K562 (cell line): Measurements from ENCODE around the gene RIPK3. TPM values are rescaled to one million over a fixed set of nuclear protein-coding genes. Genes with fewer than 3 reads are reported as not detected.

ENCODE experiments used
- ATAC-seq: fragments of 200-7000 bp; cut with Tn5 transposase; 3 replicates; pipeline ENCODE4 v1.9.1; 2020; ENCODE audit warnings: moderate library complexity
- BruUV-seq: library from RNA; stranded (reverse); fragments of 400-500 nt; replicated peaks from 2 replicates; lab custom pipeline; 2021; lab: Mats Ljungman, UMichigan
- CTCF ChIA-PET: fragments of 300-600 bp; formaldehyde crosslinking; extraction: SDS; loops from one replicate; lab custom pipeline; 2021; ENCODE audit warnings: low intra/inter-chr PET ratio; lab: Yijun Ruan, JAX
- POLR2A ChIA-PET: fragments of 300-600, 350-650 bp; sonication (Branson Sonifier 250); formaldehyde crosslinking; extraction: SDS; loops from one replicate; lab custom pipeline; 2021; ENCODE audit warnings: antibody characterized with exemption, inconsistent platforms; lab: Yijun Ruan, JAX
- DNase-seq, 4 experiments: peaks; one replicate each; pipeline versions ENCODE4 v3.0.0 to v3.0.0-alpha.2; 2011 to 2018; ENCODE audit warnings: low spot score in 3 of 4, mixed read lengths in 3 of 4; ENCODE audit errors: extremely low read depth in 1 of 4
- FAIRE-seq: peaks from 2 replicates; lab custom pipeline; 2011; peaks lifted over from hg19 to GRCh38; lab: Jason Lieb, UNC
- H2AFZ ChIP-seq: 2 replicates; pipeline ENCODE4 v1.6.0; 2011; ENCODE audit warnings: low read depth, low read length, control low read depth, inconsistent platforms
- H3K27ac ChIP-seq: fragments of 200-600 bp; 3 replicates; pipeline ENCODE4 v1.8.0; 2011; ENCODE audit warnings: low read depth, mild to moderate bottlenecking, control low read depth, inconsistent platforms, low read length, moderate library complexity, mixed read lengths; ENCODE audit errors: extremely low read depth
- H3K27me3 ChIP-seq, 2 experiments: fragments of 300-600 bp in 1 of 2; 2 replicates in 1 of 2; 3 replicates in 1 of 2; pipeline versions ENCODE4 v1.6.0 to v1.8.0; 2011; ENCODE audit warnings: inconsistent platforms in 2 of 2, low read length in 2 of 2, mild to moderate bottlenecking in 1 of 2, mixed read lengths in 1 of 2, moderate library complexity in 1 of 2; ENCODE audit not compliant: control insufficient read depth in 2 of 2, insufficient read depth in 2 of 2
- H3K36me3 ChIP-seq: fragments of 300-600 bp; 3 replicates; pipeline ENCODE4 v1.8.0; 2011; ENCODE audit warnings: mild to moderate bottlenecking, low read length, inconsistent platforms; ENCODE audit not compliant: control insufficient read depth, insufficient read depth
- H3K4me1 ChIP-seq, 2 experiments: fragments of 200-600 bp in 1 of 2; replicated peaks in 1 of 2; 2 replicates in 1 of 2; 3 replicates in 1 of 2; pipeline versions ENCODE4 v1.5.1 to v1.8.0; 2011; ENCODE audit warnings: inconsistent platforms in 2 of 2, low read length in 2 of 2, mild to moderate bottlenecking in 1 of 2, mixed read lengths in 1 of 2, moderate library complexity in 1 of 2; ENCODE audit not compliant: control insufficient read depth in 2 of 2, insufficient read depth in 2 of 2
- H3K4me2 ChIP-seq: 2 replicates; pipeline ENCODE4 v1.6.1; 2011; ENCODE audit warnings: low read length, control low read depth, inconsistent platforms, mixed read lengths; ENCODE audit not compliant: insufficient read depth
- H3K4me3 ChIP-seq: fragments of 200-600 bp; sonication (generic), shearing (Covaris generic); 2 replicates; pipeline ENCODE4 v1.5.1; 2016; ENCODE audit warnings: control low read depth, inconsistent platforms
- H3K79me2 ChIP-seq: fragments of 200-600 bp; 3 replicates; pipeline ENCODE4 v1.8.0; 2011; ENCODE audit warnings: low read length, inconsistent platforms; ENCODE audit not compliant: control insufficient read depth, insufficient read depth
- H3K9ac ChIP-seq, 2 experiments: 2 replicates each; pipeline versions ENCODE4 v1.6.0 to v1.6.1; 2011; ENCODE audit warnings: low read depth in 2 of 2, low read length in 2 of 2, control low read depth in 1 of 2, inconsistent platforms in 1 of 2, mild to moderate bottlenecking in 1 of 2, mixed read lengths in 1 of 2; ENCODE audit not compliant: insufficient read depth in 1 of 2
- H3K9me1 ChIP-seq: one replicate; pipeline ENCODE4 v1.6.0; 2011; ENCODE audit warnings: inconsistent platforms, mild to moderate bottlenecking, low read length, moderate library complexity; ENCODE audit not compliant: control insufficient read depth, insufficient read depth
- H3K9me3 ChIP-seq: replicated peaks from 2 replicates; pipeline ENCODE4 v1.5.1; 2011; ENCODE audit warnings: low read depth, low read length, inconsistent platforms; ENCODE audit not compliant: control insufficient read depth, insufficient read depth
- H4K20me1 ChIP-seq: replicated peaks from 2 replicates; pipeline ENCODE4 v1.6.1; 2011; ENCODE audit warnings: low read length, inconsistent platforms, mixed read lengths; ENCODE audit not compliant: control insufficient read depth, insufficient read depth
- MECOM ChIP-seq: fragments of 250-450 bp; sonication (Bioruptor Pico); IDR thresholded peaks from 2 replicates; pipeline ENCODE4 v1.8.0; 2022; ENCODE audit warnings: inconsistent platforms
- PPARD ChIP-seq: fragments of 250-450 bp; sonication (Bioruptor Pico); IDR thresholded peaks from 2 replicates; pipeline ENCODE4 v1.8.0; 2022; ENCODE audit warnings: inconsistent platforms, mild to moderate bottlenecking, moderate library complexity
- ZSCAN29 ChIP-seq: fragments of 450-650 bp; IDR thresholded peaks from 2 replicates; pipeline ENCODE4 v1.6.1; 2017
- WGBS: fragments of 100-300 bp; shearing (Covaris generic); methylation state at CpG from one replicate; pipeline ENCODE4 v1.1.6; 2016; ENCODE audit warnings: low coverage, mixed read lengths; ENCODE audit not compliant: insufficient coverage; ENCODE audit errors: missing lambda C conversion rate; 5-methylcytosine and 5-hydroxymethylcytosine counted together
- in situ Hi-C: fragments of 300-500 bp; cut with MboI; formaldehyde crosslinking; loops from 4 replicates; pipeline ENCODE4 v1.15.0; 2018; ENCODE audit warnings: inconsistent platforms, mixed read lengths
- intact Hi-C: fragments of 100-400 bp; cut with micrococcal nuclease; formaldehyde crosslinking; loops from 2 replicates; pipeline ENCODE4 v1.14.2; 2022
- polyA plus RNA-seq, 8 experiments: library from polyadenylated mRNA; depleted of rRNA in 4 of 8; stranded (reverse) in 5 of 8; unstranded in 3 of 8; fragments of >200 nt; fragmentation: Nextera tagmentation in 2 of 8; fragmentation: Illumina TruSeq in 1 of 8; extraction: Ambion mirVana in 2 of 8; extraction: Trizol in 1 of 8; gene quantifications; 2 replicates each; pipeline versions ENCODE4 v1.2.1 to v1.2.3, GENCODE V29; 2011 to 2014; ENCODE audit warnings: inconsistent platforms in 1 of 8, missing spikeins in 1 of 8
- total RNA-seq, 7 experiments: library from RNA; depleted of rRNA in 6 of 7; stranded (reverse); fragments of >200 nt in 6 of 7; fragmentation: Illumina TruSeq in 2 of 7; extraction: Trizol in 2 of 7; gene quantifications; 2 replicates each; pipeline versions ENCODE4 v1.2.1 to v1.2.3, GENCODE V29; 2011 to 2021; ENCODE audit warnings: low replicate concordance in 1 of 7
- TF ChIP-seq, protein P1 (sequence below): fragments of 250-450 bp; sonication (Bioruptor Pico); IDR thresholded peaks from 2 replicates; pipeline ENCODE4 v1.8.0; 2021; ENCODE audit warnings: moderate library complexity, mild to moderate bottlenecking, inconsistent platforms
- TF ChIP-seq, protein P2 (sequence below): sonication (generic); IDR thresholded peaks from 2 replicates; pipeline ENCODE4 v1.6.1; 2016
- TF ChIP-seq, protein P3 (sequence below): fragments of 450-650 bp; IDR thresholded peaks from 2 replicates; pipeline ENCODE4 v1.7.1; 2018; ENCODE audit warnings: mild to moderate bottlenecking, low read depth; ENCODE audit not compliant: partially characterized antibody
- TF ChIP-seq, protein P4 (sequence below): fragments of 250-450 bp; sonication (Bioruptor Pico); IDR thresholded peaks from 2 replicates; pipeline ENCODE4 v1.4.0; 2020
- TF ChIP-seq, protein P5 (sequence below): sonication (generic); formaldehyde crosslinking; IDR thresholded peaks from 2 replicates; pipeline ENCODE4 v1.8.0; 2022; ENCODE audit warnings: mild to moderate bottlenecking, missing genetic modification reagents

RIPK3 gene
- total and polyA plus RNA-seq, 9 of the 15 experiments (the other 6 are each of a cell fraction or from before 2014, with no cell fraction given), result 0.03 to 0.43 (median 0.28) TPM; not detected in 3

DNA sequence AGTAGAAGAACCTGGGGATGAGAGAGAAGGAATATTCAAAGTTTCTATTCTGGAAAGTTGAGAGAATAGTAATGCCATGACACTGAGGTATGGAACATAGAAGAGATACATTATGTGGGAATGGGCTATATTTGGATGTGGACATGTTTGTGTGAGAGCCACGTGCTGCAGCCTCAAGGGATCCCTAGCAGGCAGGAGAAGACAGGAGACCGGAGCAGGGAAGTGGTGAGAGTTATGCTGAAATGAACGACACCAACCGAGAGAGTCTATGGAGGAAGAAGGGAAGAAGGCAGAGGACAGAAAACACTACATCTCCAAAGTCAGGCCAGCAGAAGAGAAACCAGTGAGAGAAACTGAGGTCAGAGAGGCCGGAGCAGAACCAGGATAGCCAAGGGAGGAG is 10.0 kb upstream of the RIPK3 start (continued):
- TF ChIP-seq PPARD, result no peak
- TF ChIP-seq, protein P1, sequence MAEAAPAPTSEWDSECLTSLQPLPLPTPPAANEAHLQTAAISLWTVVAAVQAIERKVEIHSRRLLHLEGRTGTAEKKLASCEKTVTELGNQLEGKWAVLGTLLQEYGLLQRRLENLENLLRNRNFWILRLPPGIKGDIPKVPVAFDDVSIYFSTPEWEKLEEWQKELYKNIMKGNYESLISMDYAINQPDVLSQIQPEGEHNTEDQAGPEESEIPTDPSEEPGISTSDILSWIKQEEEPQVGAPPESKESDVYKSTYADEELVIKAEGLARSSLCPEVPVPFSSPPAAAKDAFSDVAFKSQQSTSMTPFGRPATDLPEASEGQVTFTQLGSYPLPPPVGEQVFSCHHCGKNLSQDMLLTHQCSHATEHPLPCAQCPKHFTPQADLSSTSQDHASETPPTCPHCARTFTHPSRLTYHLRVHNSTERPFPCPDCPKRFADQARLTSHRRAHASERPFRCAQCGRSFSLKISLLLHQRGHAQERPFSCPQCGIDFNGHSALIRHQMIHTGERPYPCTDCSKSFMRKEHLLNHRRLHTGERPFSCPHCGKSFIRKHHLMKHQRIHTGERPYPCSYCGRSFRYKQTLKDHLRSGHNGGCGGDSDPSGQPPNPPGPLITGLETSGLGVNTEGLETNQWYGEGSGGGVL, result no peak
- TF ChIP-seq, all 486 proteins: peak for 0

DNA sequence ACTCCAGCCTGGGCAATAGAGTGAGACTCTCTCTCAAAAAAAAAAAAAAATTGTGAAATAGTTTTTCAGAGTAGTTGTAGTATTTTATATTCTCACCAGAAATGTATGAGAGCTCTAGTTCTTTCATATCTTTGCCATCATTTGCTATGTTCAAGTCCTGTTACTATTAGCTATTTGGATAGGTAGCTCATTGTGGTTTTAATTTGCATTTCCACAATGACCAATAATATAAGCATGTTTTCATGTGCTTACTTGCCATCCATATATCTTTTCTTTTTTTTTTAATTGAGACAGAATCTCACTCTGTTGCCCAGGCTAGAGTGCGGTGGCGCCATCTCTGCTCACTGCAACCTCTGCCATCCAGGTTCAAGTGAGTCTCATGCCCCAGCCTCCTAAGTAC is 8.4 kb upstream of the RIPK3 start:
- Histone ChIP-seq H3K4me1 (peaks cover 0 to 10% of the 10 kb centered on the region in 2 experiments; a peak in 3 of 5 replicates), H3K9me1 (no peaks in the 10 kb centered on the region), H3K27ac (no peak overlapping the region), H4K20me1 (no peaks in the 10 kb centered on the region), H3K4me2 (no peak overlapping the region), H3K4me3 (no peak overlapping the region), H3K9ac (no peak overlapping the region), H2AFZ (no peak overlapping the region), H3K36me3 (no peaks in the 10 kb centered on the region), H3K9me3 (no peaks in the 10 kb centered on the region), H3K27me3 (no peaks in the 10 kb centered on the region; a peak in 1 of 5 replicates), H3K79me2 (no peaks in the 10 kb centered on the region)
- ATAC-seq, result no peak
- intact Hi-C loops, result no loop called here
- DNase-seq, result no peak
- no TSS peak for BruUV-seq
- in situ Hi-C loops, result loop anchor here (25.0 kb wide), 1 partner anchor 339 kb away; no protein-coding TSS in a partner anchor
- FAIRE-seq, result no peak
- ChIA-PET POLR2A (interaction anchor here (0.8 kb wide), 1 partner anchor 10 kb away, joined by 4 read pairs; no protein-coding TSS in a partner anchor), CTCF (no interaction called here)
- 93% methylated on average over 2 of the region's 2 CpGs for WGBS
- TF ChIP-seq, protein P2, sequence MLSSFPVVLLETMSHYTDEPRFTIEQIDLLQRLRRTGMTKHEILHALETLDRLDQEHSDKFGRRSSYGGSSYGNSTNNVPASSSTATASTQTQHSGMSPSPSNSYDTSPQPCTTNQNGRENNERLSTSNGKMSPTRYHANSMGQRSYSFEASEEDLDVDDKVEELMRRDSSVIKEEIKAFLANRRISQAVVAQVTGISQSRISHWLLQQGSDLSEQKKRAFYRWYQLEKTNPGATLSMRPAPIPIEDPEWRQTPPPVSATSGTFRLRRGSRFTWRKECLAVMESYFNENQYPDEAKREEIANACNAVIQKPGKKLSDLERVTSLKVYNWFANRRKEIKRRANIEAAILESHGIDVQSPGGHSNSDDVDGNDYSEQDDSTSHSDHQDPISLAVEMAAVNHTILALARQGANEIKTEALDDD, result no peak
- TF ChIP-seq, protein P3, sequence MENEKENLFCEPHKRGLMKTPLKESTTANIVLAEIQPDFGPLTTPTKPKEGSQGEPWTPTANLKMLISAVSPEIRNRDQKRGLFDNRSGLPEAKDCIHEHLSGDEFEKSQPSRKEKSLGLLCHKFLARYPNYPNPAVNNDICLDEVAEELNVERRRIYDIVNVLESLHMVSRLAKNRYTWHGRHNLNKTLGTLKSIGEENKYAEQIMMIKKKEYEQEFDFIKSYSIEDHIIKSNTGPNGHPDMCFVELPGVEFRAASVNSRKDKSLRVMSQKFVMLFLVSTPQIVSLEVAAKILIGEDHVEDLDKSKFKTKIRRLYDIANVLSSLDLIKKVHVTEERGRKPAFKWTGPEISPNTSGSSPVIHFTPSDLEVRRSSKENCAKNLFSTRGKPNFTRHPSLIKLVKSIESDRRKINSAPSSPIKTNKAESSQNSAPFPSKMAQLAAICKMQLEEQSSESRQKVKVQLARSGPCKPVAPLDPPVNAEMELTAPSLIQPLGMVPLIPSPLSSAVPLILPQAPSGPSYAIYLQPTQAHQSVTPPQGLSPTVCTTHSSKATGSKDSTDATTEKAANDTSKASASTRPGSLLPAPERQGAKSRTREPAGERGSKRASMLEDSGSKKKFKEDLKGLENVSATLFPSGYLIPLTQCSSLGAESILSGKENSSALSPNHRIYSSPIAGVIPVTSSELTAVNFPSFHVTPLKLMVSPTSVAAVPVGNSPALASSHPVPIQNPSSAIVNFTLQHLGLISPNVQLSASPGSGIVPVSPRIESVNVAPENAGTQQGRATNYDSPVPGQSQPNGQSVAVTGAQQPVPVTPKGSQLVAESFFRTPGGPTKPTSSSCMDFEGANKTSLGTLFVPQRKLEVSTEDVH, result no peak
- TF ChIP-seq, protein P4, sequence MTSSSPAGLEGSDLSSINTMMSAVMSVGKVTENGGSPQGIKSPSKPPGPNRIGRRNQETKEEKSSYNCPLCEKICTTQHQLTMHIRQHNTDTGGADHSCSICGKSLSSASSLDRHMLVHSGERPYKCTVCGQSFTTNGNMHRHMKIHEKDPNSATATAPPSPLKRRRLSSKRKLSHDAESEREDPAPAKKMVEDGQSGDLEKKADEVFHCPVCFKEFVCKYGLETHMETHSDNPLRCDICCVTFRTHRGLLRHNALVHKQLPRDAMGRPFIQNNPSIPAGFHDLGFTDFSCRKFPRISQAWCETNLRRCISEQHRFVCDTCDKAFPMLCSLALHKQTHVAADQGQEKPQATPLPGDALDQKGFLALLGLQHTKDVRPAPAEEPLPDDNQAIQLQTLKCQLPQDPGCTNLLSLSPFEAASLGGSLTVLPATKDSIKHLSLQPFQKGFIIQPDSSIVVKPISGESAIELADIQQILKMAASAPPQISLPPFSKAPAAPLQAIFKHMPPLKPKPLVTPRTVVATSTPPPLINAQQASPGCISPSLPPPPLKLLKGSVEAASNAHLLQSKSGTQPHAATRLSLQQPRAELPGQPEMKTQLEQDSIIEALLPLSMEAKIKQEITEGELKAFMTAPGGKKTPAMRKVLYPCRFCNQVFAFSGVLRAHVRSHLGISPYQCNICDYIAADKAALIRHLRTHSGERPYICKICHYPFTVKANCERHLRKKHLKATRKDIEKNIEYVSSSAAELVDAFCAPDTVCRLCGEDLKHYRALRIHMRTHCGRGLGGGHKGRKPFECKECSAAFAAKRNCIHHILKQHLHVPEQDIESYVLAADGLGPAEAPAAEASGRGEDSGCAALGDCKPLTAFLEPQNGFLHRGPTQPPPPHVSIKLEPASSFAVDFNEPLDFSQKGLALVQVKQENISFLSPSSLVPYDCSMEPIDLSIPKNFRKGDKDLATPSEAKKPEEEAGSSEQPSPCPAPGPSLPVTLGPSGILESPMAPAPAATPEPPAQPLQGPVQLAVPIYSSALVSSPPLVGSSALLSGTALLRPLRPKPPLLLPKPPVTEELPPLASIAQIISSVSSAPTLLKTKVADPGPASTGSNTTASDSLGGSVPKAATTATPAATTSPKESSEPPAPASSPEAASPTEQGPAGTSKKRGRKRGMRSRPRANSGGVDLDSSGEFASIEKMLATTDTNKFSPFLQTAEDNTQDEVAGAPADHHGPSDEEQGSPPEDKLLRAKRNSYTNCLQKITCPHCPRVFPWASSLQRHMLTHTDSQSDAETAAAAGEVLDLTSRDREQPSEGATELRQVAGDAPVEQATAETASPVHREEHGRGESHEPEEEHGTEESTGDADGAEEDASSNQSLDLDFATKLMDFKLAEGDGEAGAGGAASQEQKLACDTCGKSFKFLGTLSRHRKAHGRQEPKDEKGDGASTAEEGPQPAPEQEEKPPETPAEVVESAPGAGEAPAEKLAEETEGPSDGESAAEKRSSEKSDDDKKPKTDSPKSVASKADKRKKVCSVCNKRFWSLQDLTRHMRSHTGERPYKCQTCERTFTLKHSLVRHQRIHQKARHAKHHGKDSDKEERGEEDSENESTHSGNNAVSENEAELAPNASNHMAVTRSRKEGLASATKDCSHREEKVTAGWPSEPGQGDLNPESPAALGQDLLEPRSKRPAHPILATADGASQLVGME (CRISPR knock-in tag), result no peak
- no peak for TF ChIP-seq MECOM (CRISPR knock-in tag)
- TF ChIP-seq, protein P5, sequence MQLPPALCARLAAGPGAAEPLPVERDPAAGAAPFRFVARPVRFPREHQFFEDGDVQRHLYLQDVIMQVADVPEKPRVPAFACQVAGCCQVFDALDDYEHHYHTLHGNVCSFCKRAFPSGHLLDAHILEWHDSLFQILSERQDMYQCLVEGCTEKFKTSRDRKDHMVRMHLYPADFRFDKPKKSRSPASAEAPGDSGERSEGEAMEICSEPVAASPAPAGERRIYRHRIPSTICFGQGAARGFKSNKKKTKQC, result no peak
- TF ChIP-seq ZSCAN29, result no peak
